Neural progenitor cell (in vitro differentiated cells): ENCODE data around the gene SMAD6.

Experiments used
- EZH2 ChIP-seq: fragments of 200-600 bp; sonication (generic); IDR thresholded peaks from 2 replicates; pipeline ENCODE4 v1.6.1; 2017; ENCODE audit warnings: antibody characterized with exemption, mild to moderate bottlenecking, moderate library complexity
- EZH2phosphoT487 ChIP-seq: fragments of 200-600 bp; sonication (generic); IDR thresholded peaks from 2 replicates; pipeline ENCODE4 v1.6.1; 2017; ENCODE audit warnings: antibody characterized with exemption
- TF ChIP-seq, protein P1 (sequence below): fragments of 200-600 bp; sonication (generic); IDR thresholded peaks from 2 replicates; pipeline ENCODE4 v1.5.1; 2017; ENCODE audit warnings: antibody characterized with exemption, mild to moderate bottlenecking

DNA sequence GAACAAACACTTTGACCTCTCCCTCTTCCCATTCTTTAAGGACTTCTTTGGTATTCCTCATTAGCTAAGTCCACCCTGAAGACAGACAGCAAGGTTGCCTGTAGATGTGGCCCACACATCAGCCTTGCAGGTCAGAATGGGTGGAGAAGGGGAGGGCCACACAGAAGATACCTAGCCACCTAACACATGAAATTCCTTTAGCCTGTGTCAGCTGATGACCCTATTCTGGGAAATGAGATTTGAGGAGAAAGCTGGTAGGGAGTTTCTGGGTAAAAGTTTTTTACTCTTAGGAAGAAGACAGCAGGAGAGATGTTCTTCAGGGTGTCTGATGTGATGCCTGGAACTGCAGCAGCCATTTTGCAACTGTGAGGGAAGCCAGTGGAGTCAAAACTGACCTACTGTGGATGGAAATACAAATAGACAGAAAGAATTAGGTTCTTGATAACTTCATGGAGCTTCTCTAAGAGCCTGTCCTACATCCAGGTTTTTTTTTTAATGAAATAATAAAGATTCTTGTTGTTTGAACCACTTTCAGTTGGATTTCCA is 17.8 kb upstream of the SMAD6 start:
- no peak for TF ChIP-seq EZH2
- TF ChIP-seq, protein P1, sequence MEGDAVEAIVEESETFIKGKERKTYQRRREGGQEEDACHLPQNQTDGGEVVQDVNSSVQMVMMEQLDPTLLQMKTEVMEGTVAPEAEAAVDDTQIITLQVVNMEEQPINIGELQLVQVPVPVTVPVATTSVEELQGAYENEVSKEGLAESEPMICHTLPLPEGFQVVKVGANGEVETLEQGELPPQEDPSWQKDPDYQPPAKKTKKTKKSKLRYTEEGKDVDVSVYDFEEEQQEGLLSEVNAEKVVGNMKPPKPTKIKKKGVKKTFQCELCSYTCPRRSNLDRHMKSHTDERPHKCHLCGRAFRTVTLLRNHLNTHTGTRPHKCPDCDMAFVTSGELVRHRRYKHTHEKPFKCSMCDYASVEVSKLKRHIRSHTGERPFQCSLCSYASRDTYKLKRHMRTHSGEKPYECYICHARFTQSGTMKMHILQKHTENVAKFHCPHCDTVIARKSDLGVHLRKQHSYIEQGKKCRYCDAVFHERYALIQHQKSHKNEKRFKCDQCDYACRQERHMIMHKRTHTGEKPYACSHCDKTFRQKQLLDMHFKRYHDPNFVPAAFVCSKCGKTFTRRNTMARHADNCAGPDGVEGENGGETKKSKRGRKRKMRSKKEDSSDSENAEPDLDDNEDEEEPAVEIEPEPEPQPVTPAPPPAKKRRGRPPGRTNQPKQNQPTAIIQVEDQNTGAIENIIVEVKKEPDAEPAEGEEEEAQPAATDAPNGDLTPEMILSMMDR = no peak
- no peak for TF ChIP-seq EZH2phosphoT487
